SH-SY5Y (cell line): ENCODE measurements around the gene STAB2.

Source experiments
- GATA2 ChIP-seq: IDR thresholded peaks from 2 replicates; pipeline ENCODE4 v1.6.1; 2011; ENCODE audit warnings: mild to moderate bottlenecking, low read depth, low read length
- GATA3 ChIP-seq: IDR thresholded peaks from 2 replicates; pipeline ENCODE4 v1.6.1; 2011; ENCODE audit warnings: low read depth, mild to moderate bottlenecking, low read length, moderate library complexity

The STAB2 gene

DNA sequence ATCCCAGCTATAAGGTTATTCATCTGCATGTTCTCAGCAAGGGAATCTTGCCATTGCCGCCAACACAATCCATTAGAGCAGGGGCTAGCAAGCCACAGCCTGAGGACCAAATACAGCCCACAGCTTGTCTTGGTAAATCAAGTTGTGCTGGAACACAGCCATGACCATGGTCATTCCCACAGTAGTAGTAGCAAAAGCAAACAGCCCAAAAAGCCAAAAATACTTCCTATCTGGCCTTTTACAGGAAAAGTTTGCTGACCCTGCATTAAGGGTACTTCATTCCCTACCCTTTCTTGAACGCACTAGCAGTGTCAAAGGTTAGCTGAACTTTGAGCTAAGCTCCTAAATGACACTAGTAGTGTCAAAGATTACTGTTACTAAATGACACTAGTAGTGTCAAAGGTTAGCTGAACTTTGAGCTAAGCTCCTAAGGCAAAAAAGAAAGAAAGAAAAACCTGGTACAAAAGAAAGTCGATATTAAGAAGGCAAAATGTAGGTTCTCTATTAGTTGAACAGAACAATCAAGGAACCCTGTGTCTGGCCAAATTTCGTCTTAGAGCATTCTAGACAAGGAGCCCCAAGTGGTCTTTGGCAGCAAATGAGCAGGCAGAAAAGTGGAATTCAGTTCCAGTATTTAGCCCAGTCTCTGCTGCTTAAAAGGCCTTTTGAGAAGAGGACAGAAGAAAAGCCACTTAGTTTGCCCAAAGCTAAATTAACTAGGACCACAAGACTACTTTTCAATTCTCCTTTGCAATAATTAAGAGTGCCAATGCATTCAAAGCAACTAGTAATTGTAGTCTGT is 186.2 kb downstream of the STAB2 start:
- no peak for TF ChIP-seq GATA2
- no peak for TF ChIP-seq GATA3

- no peak for TF ChIP-seq GATA3
- TF ChIP-seq GATA2 = no peak
Observed at GRCh38 chr12:103774977-103775560, 188.0 kb downstream of the STAB2 start.

- TF ChIP-seq GATA2 (no peak), GATA3 (no peak)
Observed at GRCh38 chr12:103778781-103779180, 191.7 kb downstream of the STAB2 start.

GRCh38 chr12:103779410-103780092 is 192.5 kb downstream of the STAB2 start:
- TF ChIP-seq GATA3 = no peak
- TF ChIP-seq GATA2 = no peak

GRCh38 chr12:103780093-103780440 is 193.0 kb downstream of the STAB2 start:
- TF ChIP-seq GATA2 = no peak
- TF ChIP-seq GATA3 = no peak

- TF ChIP-seq GATA2 = no peak
- TF ChIP-seq GATA3 = no peak
Observed at GRCh38 chr12:103780992-103781391, 193.9 kb downstream of the STAB2 start.

DNA sequence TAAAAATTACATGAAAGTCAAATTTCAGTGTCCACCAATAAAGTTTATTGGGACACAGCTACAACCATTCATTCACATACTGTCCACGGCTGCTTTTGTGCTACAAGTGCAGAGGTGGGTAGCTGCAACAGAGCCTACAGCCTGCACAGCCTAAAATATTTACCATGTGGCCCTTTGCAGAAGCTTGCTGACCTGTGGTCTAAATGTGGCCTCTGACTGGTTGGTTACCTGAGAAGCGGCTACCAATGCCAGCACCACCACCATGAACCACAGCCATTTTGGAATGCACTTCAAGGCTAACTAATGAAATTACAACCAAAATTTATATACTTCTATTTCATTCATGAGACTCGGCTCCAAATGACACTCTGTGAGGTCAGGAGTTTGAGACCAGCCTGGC is 195.3 kb downstream of the STAB2 start:
- TF ChIP-seq GATA3 (no peak), GATA2 (no peak)

- TF ChIP-seq GATA2 = no peak
- TF ChIP-seq GATA3 = no peak
Observed at GRCh38 chr12:103783744-103784664, 196.9 kb downstream of the STAB2 start.

DNA sequence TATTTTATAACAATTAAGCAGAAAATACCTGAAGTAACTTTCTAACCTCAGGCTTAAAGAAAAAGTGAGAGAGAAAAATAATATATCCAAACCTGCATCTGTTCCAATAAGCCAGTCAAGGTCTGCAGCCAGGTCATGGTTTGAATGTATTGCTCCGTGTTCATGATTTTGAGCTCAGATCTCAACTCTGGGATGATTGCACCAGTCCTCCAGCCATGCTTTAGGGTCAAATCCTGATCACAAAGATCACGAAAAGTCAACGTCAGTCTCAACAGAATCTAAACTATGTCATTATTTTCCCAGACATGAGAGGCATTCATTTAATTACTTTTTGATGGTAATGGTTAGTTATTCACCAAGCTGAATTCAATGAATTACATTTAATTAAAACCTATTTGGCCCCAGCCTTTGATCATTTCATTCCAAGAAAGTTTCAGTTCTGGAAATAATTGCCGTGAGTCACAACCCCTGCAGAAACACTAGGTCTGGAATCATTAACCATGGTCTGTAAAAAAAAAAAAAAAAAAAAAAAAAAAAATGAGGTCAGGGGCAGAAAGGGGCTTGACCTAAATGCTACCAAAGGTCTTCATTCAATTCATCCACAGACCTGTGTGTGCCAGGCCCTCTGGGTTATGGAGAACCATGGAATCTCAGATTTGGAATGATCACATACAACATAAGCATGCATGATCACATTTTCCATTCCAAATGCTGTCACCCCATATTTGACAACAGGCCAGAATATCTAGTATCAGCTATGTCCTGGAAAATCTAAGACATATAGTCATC is 198.4 kb downstream of the STAB2 start:
- TF ChIP-seq GATA3 = no peak
- TF ChIP-seq GATA2 = no peak

GRCh38 chr12:103786201-103786600 is 199.1 kb downstream of the STAB2 start:
- no peak for TF ChIP-seq GATA3
- TF ChIP-seq GATA2 = no peak

DNA sequence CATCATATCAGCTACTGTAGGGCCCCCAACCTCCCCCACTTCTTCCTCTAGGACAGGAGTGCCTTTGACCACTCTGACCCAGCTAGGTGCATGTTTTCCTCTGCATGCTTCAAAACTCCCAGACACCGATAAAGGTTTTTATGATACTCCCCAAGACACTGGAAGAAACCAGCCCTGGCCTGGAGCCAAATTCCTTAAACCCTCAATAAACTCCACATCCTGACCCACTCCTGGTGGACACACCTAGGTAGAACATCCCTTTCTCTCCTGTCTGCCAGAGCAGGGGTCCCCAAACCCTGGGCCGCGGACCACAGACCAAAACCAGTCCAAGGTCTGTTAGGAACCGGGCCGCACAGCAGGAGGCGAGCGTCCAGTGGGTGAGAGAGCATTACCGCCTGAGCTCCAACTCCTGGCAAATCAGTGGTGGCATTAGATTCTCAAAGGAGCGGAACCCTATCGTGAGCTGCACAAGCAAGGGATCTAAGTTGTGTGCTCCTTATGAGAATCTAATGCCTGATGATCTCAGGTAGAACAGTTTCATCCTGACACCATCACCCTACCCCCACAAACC is 204.4 kb downstream of the STAB2 start:
- TF ChIP-seq GATA3 = no peak
- no peak for TF ChIP-seq GATA2

DNA sequence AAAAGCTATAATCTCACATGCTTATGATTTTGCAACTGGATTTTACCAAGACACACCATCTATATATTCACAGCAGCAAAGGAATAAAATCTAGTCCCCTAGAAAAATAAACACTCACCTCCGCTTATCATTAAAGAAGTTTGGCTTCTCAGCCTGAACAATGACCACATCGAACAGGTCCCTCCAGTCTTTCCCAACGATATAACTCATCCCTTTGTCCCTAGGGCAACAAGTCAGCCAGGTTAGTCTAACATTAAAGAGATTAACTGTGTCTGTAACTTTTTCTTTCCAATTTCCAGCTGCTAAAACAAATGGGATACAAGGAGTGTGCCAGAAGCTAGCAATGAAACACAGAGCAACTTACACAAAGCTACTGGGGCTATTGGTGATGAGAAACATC is 206.0 kb downstream of the STAB2 start:
- no peak for TF ChIP-seq GATA3

DNA sequence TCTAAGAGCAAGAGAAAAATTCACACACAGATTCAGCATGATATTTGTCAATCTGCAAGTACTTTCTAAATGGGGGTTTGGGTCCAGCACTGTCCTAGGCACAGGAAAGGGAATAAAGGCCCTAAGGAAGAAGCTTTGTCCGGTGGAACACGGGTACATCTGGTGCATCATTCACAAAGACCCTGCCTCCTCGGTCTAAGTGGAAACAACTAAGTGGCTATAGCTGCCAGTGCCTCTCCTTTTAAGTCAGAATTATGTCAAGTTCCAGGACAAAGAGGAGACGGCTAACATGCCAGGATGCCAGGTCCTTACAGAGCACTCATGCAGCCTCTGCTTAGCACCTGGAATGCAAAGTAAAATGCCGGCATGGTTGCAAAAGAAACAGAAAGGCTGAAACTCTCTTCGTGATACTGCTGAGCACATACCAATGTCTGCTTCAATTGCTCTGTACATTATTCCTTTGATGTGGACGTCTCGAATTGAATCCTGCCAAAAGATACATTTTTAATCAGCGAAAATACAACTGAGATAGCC is 206.5 kb downstream of the STAB2 start:
- TF ChIP-seq GATA2 (no peak), GATA3 (no peak)
